ENCODE data around the gene FBXL14. TPM values are rescaled to one million over a fixed set of nuclear protein-coding genes. Genes with fewer than 3 reads are reported as not detected.
A peak's percentile ranks its signal among the peaks of the same experiment; 100 is the strongest.

The FBXL14 gene
- total and polyA plus RNA-seq, 2 of the 13 experiments (the other 11 are each of a cell fraction or from before 2014, with no cell fraction given), result 7.0 to 7.4 TPM

DNA sequence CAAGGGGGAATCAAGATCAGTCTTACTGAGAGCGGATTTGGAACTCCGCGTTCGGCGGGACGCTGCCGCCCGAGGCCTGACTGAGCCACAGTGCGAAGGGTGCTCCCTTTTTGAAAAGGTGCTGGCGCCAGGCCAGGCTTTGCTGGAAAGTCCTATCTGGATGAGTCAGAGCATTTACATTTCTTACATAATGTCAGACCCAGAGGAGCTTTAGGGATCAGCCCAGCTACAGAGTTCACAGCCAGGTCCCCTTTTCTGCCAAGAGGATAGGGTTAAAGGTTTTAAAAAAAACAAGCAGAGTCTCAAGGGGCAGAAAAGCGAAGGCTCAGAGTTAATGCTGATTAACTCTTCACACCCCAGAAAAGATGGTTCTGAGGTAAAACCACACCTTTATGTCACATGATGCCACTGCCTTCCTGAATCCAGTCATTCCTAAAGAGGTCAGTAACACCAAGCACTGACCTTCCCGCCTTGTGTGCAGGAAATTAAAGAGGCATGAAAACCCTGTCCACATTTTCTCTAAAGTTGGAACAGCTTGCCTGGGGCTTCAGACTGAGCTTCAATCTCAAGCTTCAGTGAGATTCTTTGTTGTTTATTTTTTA is 11.7 kb upstream of the FBXL14 start (continued):
- TF ChIP-seq, protein P1, sequence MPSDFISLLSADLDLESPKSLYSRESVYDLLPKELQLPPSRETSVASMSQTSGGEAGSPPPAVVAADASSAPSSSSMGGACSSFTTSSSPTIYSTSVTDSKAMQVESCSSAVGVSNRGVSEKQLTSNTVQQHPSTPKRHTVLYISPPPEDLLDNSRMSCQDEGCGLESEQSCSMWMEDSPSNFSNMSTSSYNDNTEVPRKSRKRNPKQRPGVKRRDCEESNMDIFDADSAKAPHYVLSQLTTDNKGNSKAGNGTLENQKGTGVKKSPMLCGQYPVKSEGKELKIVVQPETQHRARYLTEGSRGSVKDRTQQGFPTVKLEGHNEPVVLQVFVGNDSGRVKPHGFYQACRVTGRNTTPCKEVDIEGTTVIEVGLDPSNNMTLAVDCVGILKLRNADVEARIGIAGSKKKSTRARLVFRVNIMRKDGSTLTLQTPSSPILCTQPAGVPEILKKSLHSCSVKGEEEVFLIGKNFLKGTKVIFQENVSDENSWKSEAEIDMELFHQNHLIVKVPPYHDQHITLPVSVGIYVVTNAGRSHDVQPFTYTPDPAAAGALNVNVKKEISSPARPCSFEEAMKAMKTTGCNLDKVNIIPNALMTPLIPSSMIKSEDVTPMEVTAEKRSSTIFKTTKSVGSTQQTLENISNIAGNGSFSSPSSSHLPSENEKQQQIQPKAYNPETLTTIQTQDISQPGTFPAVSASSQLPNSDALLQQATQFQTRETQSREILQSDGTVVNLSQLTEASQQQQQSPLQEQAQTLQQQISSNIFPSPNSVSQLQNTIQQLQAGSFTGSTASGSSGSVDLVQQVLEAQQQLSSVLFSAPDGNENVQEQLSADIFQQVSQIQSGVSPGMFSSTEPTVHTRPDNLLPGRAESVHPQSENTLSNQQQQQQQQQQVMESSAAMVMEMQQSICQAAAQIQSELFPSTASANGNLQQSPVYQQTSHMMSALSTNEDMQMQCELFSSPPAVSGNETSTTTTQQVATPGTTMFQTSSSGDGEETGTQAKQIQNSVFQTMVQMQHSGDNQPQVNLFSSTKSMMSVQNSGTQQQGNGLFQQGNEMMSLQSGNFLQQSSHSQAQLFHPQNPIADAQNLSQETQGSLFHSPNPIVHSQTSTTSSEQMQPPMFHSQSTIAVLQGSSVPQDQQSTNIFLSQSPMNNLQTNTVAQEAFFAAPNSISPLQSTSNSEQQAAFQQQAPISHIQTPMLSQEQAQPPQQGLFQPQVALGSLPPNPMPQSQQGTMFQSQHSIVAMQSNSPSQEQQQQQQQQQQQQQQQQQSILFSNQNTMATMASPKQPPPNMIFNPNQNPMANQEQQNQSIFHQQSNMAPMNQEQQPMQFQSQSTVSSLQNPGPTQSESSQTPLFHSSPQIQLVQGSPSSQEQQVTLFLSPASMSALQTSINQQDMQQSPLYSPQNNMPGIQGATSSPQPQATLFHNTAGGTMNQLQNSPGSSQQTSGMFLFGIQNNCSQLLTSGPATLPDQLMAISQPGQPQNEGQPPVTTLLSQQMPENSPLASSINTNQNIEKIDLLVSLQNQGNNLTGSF (CRISPR knock-in tag; IDR thresholded peaks at IDR 0.05), result no peak
- TF ChIP-seq HOXA7 (CRISPR knock-in tag; IDR thresholded peaks at IDR 0.05) (no peak), FOSL2 (CRISPR knock-in tag; IDR thresholded peaks at IDR 0.05) (peak; percentile 99), HOXD1 (CRISPR knock-in tag; IDR thresholded peaks at IDR 0.05) (0 out of 2 replicates have a peak, but pooled peaks have one; percentile 32), ZNF740 (CRISPR knock-in tag; IDR thresholded peaks at IDR 0.05) (no peak), TCF7 (IDR thresholded peaks at IDR 0.05; ENCODE audit: low read depth) (no peak), ZNF121 (CRISPR knock-in tag; IDR thresholded peaks at IDR 0.05) (no peak), HNF1B (CRISPR knock-in tag; IDR thresholded peaks at IDR 0.05) (no peak), ZNF790 (CRISPR knock-in tag; IDR thresholded peaks at IDR 0.05; ENCODE audit: borderline replicate concordance) (no peak), NFIB (CRISPR knock-in tag; IDR thresholded peaks at IDR 0.05; ENCODE audit: borderline replicate concordance) (no peak), ZNF3 (CRISPR knock-in tag; IDR thresholded peaks at IDR 0.05) (no peak), ZBTB39 (CRISPR knock-in tag; IDR thresholded peaks at IDR 0.05) (no peak), ZBTB4 (CRISPR knock-in tag; IDR thresholded peaks at IDR 0.05; ENCODE audit: borderline replicate concordance) (no peak), ZNF337 (CRISPR knock-in tag; IDR thresholded peaks at IDR 0.05; ENCODE audit: borderline replicate concordance, low read depth) (no peak), STAG1 (CRISPR knock-in tag; IDR thresholded peaks at IDR 0.05) (no peak)
- TF ChIP-seq, protein P2, sequence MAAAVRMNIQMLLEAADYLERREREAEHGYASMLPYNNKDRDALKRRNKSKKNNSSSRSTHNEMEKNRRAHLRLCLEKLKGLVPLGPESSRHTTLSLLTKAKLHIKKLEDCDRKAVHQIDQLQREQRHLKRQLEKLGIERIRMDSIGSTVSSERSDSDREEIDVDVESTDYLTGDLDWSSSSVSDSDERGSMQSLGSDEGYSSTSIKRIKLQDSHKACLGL (CRISPR knock-in tag; IDR thresholded peaks at IDR 0.05), result no peak

All from HepG2 (cell line).